ENCODE results near the gene WNT7A.

Gene WNT7A

GRCh38 chr3:13782501-13782900 is 97.4 kb downstream of the WNT7A start:
- in situ Hi-C loops (cut with HindIII; ENCODE audit: low sequenced_read_pairs), result no loop called here
- no peak for TF ChIP-seq CTCF (IDR thresholded peaks at IDR 0.05; ENCODE audit: low read depth, low read length, missing control alignments)
- H3K4me3 ChIP-seq (ENCODE audit: low read depth, low read length), result no peak overlapping the region
- DNase-seq (ENCODE audit: low read depth), result no peak

GRCh38 chr3:13781417-13781816 is 98.5 kb downstream of the WNT7A start:
- DNase-seq (ENCODE audit: low read depth), result no peak
- TF ChIP-seq CTCF (IDR thresholded peaks at IDR 0.05; ENCODE audit: low read depth, low read length, missing control alignments), result no peak
- no peak overlapping the region for H3K4me3 ChIP-seq (ENCODE audit: low read depth, low read length)
- in situ Hi-C loops (cut with HindIII; ENCODE audit: low sequenced_read_pairs), result no loop called here

- H3K4me3 ChIP-seq (ENCODE audit: low read depth, low read length), result no peak overlapping the region
- DNase-seq (ENCODE audit: low read depth), result no peak
- in situ Hi-C loops (cut with HindIII; ENCODE audit: low sequenced_read_pairs), result no loop called here
- no peak for TF ChIP-seq CTCF (IDR thresholded peaks at IDR 0.05; ENCODE audit: low read depth, low read length, missing control alignments)
These were observed 99.3 kb downstream of the WNT7A start for GRCh38 chr3:13780432-13781176.

- in situ Hi-C loops (cut with HindIII; ENCODE audit: low sequenced_read_pairs), result no loop called here
- no peak for DNase-seq (ENCODE audit: low read depth)
- no peak for TF ChIP-seq CTCF (IDR thresholded peaks at IDR 0.05; ENCODE audit: low read depth, low read length, missing control alignments)
- H3K4me3 ChIP-seq (ENCODE audit: low read depth, low read length), result no peak overlapping the region
These were observed 103.4 kb downstream of the WNT7A start for GRCh38 chr3:13776253-13777050.

GRCh38 chr3:13772885-13773745 is 106.8 kb downstream of the WNT7A start:
- no peak overlapping the region for H3K4me3 ChIP-seq (ENCODE audit: low read depth, low read length)
- in situ Hi-C loops (cut with HindIII; ENCODE audit: low sequenced_read_pairs), result no loop called here
- no peak for TF ChIP-seq CTCF (IDR thresholded peaks at IDR 0.05; ENCODE audit: low read depth, low read length, missing control alignments)
- DNase-seq (ENCODE audit: low read depth), result no peak

GRCh38 chr3:13772321-13772745 is 107.5 kb downstream of the WNT7A start:
- TF ChIP-seq CTCF (IDR thresholded peaks at IDR 0.05; ENCODE audit: low read depth, low read length, missing control alignments), result no peak
- no peak overlapping the region for H3K4me3 ChIP-seq (ENCODE audit: low read depth, low read length)
- no peak for DNase-seq (ENCODE audit: low read depth)
- in situ Hi-C loops (cut with HindIII; ENCODE audit: low sequenced_read_pairs), result no loop called here
